Head of caudate nucleus (tissue), 42 donors: ENCODE measurements around the gene BICD2.
A peak's percentile ranks its signal among the peaks of the same experiment; 100 is the strongest.

Experiments
- DNase-seq, 42 donors: peaks; one replicate each; pipeline versions ENCODE4 v3.0.0 to v3.0.0-alpha.2; 2020 to 2021; ENCODE audit warnings: mixed read lengths in 7 of 42
- intact Hi-C: fragments of 100-400 bp; cut with DNase I; formaldehyde crosslinking; loops from one replicate; pipeline ENCODE4 v1.15.0; 2022

Gene BICD2

DNA sequence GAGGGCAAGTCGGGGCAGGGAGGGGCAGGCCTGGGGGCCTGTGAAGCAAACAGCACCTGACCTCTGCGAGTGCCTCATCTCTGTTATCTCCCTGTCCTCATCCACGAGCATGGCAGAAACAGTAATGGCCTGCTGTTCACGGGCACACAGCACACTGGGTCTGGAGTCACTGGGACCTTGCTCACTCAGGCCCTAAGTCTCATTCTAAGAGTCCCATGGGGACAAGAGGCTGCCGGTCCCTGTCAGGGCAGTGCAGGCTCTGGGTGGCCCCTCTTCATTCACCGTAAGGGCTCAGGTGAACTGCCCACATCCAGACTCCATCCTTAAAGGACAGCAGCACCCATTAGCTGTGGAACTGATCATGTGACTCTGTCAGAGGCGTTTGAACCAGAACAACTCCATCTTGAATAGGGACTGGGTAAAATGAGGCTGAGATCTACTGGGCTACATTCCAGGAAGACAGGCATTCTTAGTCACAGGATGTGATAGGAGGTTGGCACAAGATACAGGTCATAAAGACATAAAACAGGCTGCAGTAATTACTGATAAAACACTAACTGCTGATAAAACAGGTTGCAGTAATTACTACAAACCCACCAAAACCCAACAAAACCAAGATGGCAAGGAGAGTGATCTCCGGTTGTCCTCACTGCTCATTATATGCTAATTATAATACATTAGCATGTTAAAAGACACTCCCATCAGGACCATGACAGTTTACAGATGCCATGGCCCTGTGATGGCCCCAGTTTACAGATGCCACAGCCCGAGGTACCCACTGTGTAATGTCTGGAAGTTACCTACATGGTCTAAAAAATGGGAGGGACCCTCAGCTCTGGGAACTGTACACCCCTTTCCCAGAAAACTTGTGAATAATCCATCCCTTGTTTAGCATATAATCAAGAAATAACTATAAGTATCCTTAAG, 28.7 kb downstream of the BICD2 start:
- DNase-seq: peak in 4 of 42 donors; percentile 4 to 11 (median 5)
- intact Hi-C loops: no loop called here

DNA sequence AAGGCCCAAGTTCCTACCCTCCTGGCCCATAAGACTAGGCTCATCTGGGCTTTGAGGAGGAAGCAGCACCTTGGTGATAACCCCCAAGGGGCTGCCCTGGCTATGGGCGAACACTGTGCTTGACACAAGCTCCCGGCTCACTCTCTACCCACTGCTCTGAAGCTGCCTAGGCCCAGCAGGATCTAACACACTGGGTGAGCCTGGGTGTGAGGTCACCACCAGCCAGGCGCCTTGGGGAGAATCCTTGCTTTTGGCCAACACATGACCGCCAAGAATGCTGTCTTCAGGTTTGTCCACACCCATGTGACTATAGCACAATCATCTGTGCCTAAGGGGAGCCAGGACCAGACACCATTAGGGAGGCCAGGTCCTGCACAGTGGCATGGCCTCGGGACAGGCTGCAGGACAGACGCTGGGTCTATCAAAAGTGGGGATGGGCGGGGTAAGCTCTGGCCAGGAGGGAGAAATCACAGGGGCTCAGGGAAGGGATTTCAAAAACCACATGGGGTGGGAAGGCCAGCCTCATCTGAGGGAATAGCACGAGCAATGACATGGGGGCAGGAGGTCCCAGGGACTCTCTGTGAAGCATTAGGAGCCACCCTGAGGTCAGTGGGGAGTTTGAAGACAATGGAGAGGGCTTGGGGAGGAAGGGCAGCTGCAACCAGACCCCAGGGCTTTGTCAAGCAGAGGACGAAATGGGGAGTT, 29.6 kb downstream of the BICD2 start:
- DNase-seq: peak in 5 of 42 donors; percentile 3 to 19 (median 11)
- intact Hi-C loops: no loop called here

DNA sequence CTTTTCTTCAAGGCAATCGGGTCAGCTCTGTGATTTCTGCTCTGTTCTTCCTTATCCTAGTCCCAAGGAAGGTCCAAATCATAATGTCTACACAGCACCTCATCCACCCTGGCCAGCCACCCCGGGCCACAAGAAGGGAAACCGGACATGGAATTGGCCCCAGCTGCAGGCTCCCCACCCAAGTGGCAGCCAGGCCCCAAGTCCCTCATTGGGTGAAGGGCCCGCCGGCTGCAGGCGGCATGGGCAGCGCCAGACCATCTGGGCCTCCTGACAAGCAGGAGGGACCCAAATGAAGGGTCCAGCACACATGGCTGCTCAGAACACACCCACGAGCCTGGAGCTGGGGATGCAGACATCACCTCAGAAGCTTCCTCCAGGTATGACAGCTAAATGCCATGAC, 33.7 kb downstream of the BICD2 start:
- DNase-seq: peak in 13 of 42 donors; percentile 0 to 39 (median 9)
- intact Hi-C loops: no loop called here

- intact Hi-C loops: no loop called here
- DNase-seq: peak in 7 of 42 donors; percentile 4 to 20 (median 12)
These were observed 34.9 kb downstream of the BICD2 start for GRCh38 chr9:92729735-92730155.

- intact Hi-C loops: no loop called here
- DNase-seq: peak in 34 of 42 donors; percentile 23 to 85 (median 51)
These were observed 35.5 kb downstream of the BICD2 start for GRCh38 chr9:92728831-92729734.

- DNase-seq: peak in 11 of 42 donors; percentile 3 to 36 (median 16)
- intact Hi-C loops: no loop called here
These were observed 36.6 kb downstream of the BICD2 start for GRCh38 chr9:92727716-92728700.

GRCh38 chr9:92726971-92727715, 37.5 kb downstream of the BICD2 start:
- intact Hi-C loops: no loop called here
- peak in 12 of 42 donors; percentile 4 to 37 (median 12) for DNase-seq

GRCh38 chr9:92726348-92726747, 38.3 kb downstream of the BICD2 start:
- intact Hi-C loops: no loop called here
- DNase-seq: peak in 8 of 42 donors; percentile 1 to 24 (median 6)

- intact Hi-C loops: no loop called here
These were observed 38.9 kb downstream of the BICD2 start for GRCh38 chr9:92725766-92726165.

DNA sequence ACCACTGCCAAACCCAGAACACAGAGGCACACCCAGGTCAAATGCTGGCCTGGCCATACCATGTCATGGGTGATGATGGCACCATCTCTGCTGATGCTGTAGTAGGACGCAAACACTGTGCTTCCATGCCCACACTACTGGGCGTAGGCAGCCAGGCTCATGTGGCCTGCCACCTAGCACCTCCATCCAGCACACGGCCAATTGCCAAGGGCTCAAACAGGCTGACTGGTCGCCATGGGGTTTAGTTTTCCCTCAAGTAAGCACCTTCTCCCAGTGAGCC, 39.4 kb downstream of the BICD2 start:
- peak in 6 of 42 donors; percentile 6 to 14 (median 7) for DNase-seq
- intact Hi-C loops: no loop called here

More at GRCh38 chr9:92725766-92726165, 38.9 kb downstream of the BICD2 start:
- DNase-seq: peak in 6 of 42 donors; percentile 0 to 26 (median 4)

DNA sequence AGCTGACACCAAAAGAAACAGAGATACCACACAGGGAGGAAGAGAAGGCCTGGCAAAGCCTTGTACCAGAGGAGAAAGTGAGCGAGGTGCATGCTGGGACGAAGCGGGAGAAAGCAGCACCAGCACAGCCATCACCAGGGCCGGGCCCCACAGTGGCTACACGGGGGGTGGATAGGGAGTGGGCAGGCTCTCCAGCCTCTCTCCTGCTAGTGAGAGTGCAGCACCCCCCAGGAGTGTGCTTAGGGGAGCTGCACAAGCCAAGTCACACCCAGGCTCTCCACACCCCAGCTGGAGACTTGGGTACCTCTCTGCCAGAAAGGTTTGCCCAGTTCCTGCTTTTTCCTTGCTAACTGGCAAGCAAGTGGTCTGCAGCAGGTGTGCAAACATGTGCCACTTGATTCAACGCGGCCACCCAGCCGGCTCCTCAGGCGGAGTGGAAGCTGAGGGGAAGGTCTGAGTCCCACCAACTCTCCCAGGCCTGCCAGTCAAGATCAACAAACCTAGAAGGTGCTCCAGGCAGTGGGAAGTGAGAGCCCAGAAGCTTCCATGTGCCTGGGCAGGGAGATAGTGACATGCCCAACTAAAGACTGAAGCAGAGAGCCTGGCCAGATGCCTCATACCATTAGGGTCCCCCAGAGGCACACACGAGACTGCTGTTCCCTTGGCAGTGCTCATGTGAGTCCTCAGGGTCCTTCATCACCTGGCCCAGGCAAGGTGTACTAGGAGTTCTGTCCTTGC, 39.9 kb downstream of the BICD2 start:
- peak in 13 of 42 donors; percentile 3 to 33 (median 13) for DNase-seq
- intact Hi-C loops: no loop called here

DNA sequence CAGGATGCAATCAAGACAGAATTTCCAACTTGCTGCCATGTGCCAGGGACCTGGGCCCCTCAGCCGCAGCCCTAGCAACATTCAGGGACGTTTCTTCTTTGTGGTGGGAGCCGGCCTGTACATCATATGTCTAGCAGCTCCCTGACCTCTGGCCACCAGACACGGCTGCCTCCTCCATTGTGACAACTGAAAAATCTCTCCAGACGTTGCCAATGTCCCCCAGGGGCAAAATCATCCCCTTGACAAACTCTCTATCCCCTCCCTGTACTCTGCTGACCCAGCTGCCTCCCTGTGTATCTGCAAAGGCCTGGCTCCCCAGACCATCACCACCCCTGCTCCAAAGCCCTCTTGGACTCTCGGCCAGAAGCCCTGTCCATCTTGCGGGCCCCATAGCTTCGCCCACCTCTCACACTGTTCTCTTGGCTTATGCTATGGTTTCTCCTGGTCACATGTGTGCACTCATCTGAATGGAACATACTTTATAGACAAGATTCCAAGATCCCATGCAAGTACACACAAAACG, 40.8 kb downstream of the BICD2 start:
- DNase-seq: peak in 13 of 42 donors; percentile 3 to 41 (median 13)
- intact Hi-C loops: loop anchor here (2.0 kb wide), 1 partner anchor 39 kb away; no protein-coding TSS in a partner anchor

GRCh38 chr9:92723299-92723625, 41.4 kb downstream of the BICD2 start:
- peak in 27 of 42 donors; percentile 21 to 79 (median 45) for DNase-seq
- intact Hi-C loops: loop anchor here (2.0 kb wide), 1 partner anchor 40 kb away; no protein-coding TSS in a partner anchor

- intact Hi-C loops: loop anchor here (2.0 kb wide), 1 partner anchor 40 kb away; no protein-coding TSS in a partner anchor
- peak in 10 of 42 donors; percentile 7 to 52 (median 28) for DNase-seq
These were observed 42.0 kb downstream of the BICD2 start for GRCh38 chr9:92722386-92723298.

DNA sequence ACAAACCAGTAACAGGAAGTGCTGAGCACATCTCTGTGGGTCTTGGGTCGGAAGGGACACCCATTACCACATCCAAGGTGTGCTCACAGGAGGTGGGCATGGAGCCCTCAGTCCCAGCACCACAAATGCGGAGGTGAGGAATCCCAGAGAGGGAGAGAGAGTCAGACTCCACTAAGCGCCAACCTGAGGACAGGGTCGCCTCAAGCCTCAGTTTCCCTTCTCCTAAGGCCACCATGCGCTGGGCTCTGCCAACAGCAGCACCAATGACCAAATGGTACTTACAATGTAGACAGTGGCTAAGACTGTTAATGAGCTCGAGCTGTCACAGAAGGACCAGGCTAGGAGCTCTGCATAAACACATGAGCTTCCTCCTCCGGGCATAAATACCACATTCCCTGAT, 43.1 kb downstream of the BICD2 start:
- intact Hi-C loops: no loop called here
- peak in 6 of 42 donors; percentile 5 to 37 (median 20) for DNase-seq
